ENCODE results near the gene MZB1.
"Not testable (repeated sequence)": the region's sequence is repeated elsewhere in the genome, so short reads cannot be mapped to it uniquely, and the experiment has no call there.

The MZB1 gene

GRCh38 chr5:139374909-139375308 lies 14.8 kb downstream of the MZB1 start:
- no peak for DNase-seq (ENCODE audit: low read depth in 2 of 2)

GRCh38 chr5:139371482-139372435 lies 18.0 kb downstream of the MZB1 start:
- no peak for DNase-seq (ENCODE audit: low read depth in 2 of 2)

GRCh38 chr5:139369181-139369580 lies 20.5 kb downstream of the MZB1 start:
- no peak for DNase-seq (ENCODE audit: low read depth in 2 of 2)

GRCh38 chr5:139368613-139369012 lies 21.1 kb downstream of the MZB1 start:
- DNase-seq (ENCODE audit: low read depth in 2 of 2): no peak

GRCh38 chr5:139364466-139364865 lies 25.2 kb downstream of the MZB1 start:
- no peak for DNase-seq (ENCODE audit: low read depth in 2 of 2)

GRCh38 chr5:139363937-139364336 lies 25.8 kb downstream of the MZB1 start:
- no peak for DNase-seq (ENCODE audit: low read depth in 2 of 2)

GRCh38 chr5:139361835-139362429 lies 27.8 kb downstream of the MZB1 start:
- no peak for DNase-seq (ENCODE audit: low read depth in 2 of 2)

- DNase-seq (ENCODE audit: low read depth in 2 of 2): no peak
These were observed 29.3 kb downstream of the MZB1 start for GRCh38 chr5:139360384-139360783.

- no peak for DNase-seq (ENCODE audit: low read depth in 2 of 2)
These were observed 31.6 kb downstream of the MZB1 start for GRCh38 chr5:139358064-139358463.

GRCh38 chr5:139355900-139356299 lies 33.8 kb downstream of the MZB1 start:
- not testable (repeated sequence) for DNase-seq (ENCODE audit: low read depth in 2 of 2)

- DNase-seq (ENCODE audit: low read depth in 2 of 2): no peak
These were observed 35.5 kb downstream of the MZB1 start for GRCh38 chr5:139354186-139354585.

- DNase-seq (ENCODE audit: low read depth in 2 of 2): not testable (repeated sequence)
These were observed 41.9 kb downstream of the MZB1 start for GRCh38 chr5:139347863-139348262.

- not testable (repeated sequence) for DNase-seq (ENCODE audit: low read depth in 2 of 2)
These were observed 44.3 kb downstream of the MZB1 start for GRCh38 chr5:139345442-139345841.

GRCh38 chr5:139344177-139344576 lies 45.5 kb downstream of the MZB1 start:
- DNase-seq (ENCODE audit: low read depth in 2 of 2): no peak

GRCh38 chr5:139343476-139343875 lies 46.2 kb downstream of the MZB1 start:
- no peak for DNase-seq (ENCODE audit: low read depth in 2 of 2)

GRCh38 chr5:139342423-139342723 lies 47.3 kb downstream of the MZB1 start:
- peak in 1 of 2 donors; percentile 79 for DNase-seq (ENCODE audit: low read depth in 2 of 2)

- peak; percentile 95 to 98 for DNase-seq (ENCODE audit: low read depth in 2 of 2)
These were observed 47.9 kb downstream of the MZB1 start, which contains the start of gene PAIP2 for GRCh38 chr5:139341689-139342422. TSS of gene PAIP2 (plus strand) at chr5:139341854. CDS start at chr5:139363785, 21,931 bp downstream.

GRCh38 chr5:139341187-139341688 lies 48.5 kb downstream of the MZB1 start:
- DNase-seq (ENCODE audit: low read depth in 2 of 2): no peak

GRCh38 chr5:139340051-139340450 lies 49.7 kb downstream of the MZB1 start:
- DNase-seq (ENCODE audit: low read depth in 2 of 2): no peak
